ENCODE results near the gene DGKQ. TPM values are rescaled to one million over a fixed set of nuclear protein-coding genes. Genes with fewer than 3 reads are reported as not detected.

The DGKQ gene
- total and polyA plus RNA-seq, 9 of the 15 experiments (the other 6 are each of a cell fraction or from before 2014, with no cell fraction given) = 0.17 to 22.0 (median 5.6) TPM

- no peak for TF ChIP-seq SMAD3 (CRISPR knock-in tag; conservative IDR thresholded peaks at IDR 0.05)
- TF ChIP-seq ZNF197 (CRISPR knock-in tag; IDR thresholded peaks at IDR 0.05; ENCODE audit: low read depth) = no peak
- TF ChIP-seq CTCFL (IDR thresholded peaks at IDR 0.05; ENCODE audit: borderline replicate concordance, insufficient read depth, low read depth, low read length, poor library complexity, severe bottlenecking) = peak; percentile 78
- no peak for TF ChIP-seq CGGBP1 (CRISPR knock-in tag; IDR thresholded peaks at IDR 0.05)
- TF ChIP-seq RHOXF2B (CRISPR knock-in tag; conservative IDR thresholded peaks at IDR 0.05) = no peak
- no peak for TF ChIP-seq STAT5B (CRISPR knock-in tag; IDR thresholded peaks at IDR 0.05)
- no peak for TF ChIP-seq LARP7 (IDR thresholded peaks at IDR 0.05)
- TF ChIP-seq FUS (optimal IDR thresholded peaks at IDR 0.05; ENCODE audit: low read depth, low read length) = peak; percentile 87
- TF ChIP-seq ATF4 (CRISPR knock-in tag; IDR thresholded peaks at IDR 0.05) = no peak
- TF ChIP-seq BRD9 (IDR thresholded peaks at IDR 0.05; ENCODE audit: low read depth, partially characterized antibody) = no peak
- no peak for TF ChIP-seq RBM25 (IDR thresholded peaks at IDR 0.05; ENCODE audit: low read depth, low read length, severe bottlenecking)
- no peak for TF ChIP-seq CBFA2T3 (IDR thresholded peaks at IDR 0.05)
- TF ChIP-seq NFYB (IDR thresholded peaks at IDR 0.05; ENCODE audit: extremely low read depth, insufficient read length) = no peak
- TF ChIP-seq PBX2 (CRISPR knock-in tag; IDR thresholded peaks at IDR 0.05; ENCODE audit: low read depth) = 0 out of 2 replicates have a peak, but pooled peaks have one; percentile 19
- TF ChIP-seq PBX2 (tag; conservative IDR thresholded peaks at IDR 0.05; ENCODE audit: low read depth) = no peak
- no peak for TF ChIP-seq ZFP30 (CRISPR knock-in tag; IDR thresholded peaks at IDR 0.05; ENCODE audit: borderline replicate concordance)
- TF ChIP-seq ETS2 (tag; IDR thresholded peaks at IDR 0.05; ENCODE audit: borderline replicate concordance, poor library complexity, severe bottlenecking) = no peak
- no peak for TF ChIP-seq LEF1 (IDR thresholded peaks at IDR 0.05)
- TF ChIP-seq SMARCA4 (IDR thresholded peaks at IDR 0.05) = no peak
- TF ChIP-seq TAF1 (IDR thresholded peaks at IDR 0.05; ENCODE audit: control insufficient read depth, extremely low read depth, insufficient read depth, low read length, severe bottlenecking) = peak; percentile 82
- no peak for TF ChIP-seq BCOR (IDR thresholded peaks at IDR 0.05)
- TF ChIP-seq ZNF282 (CRISPR knock-in tag; IDR thresholded peaks at IDR 0.05) = peak; percentile 90; the same call in 1 of the 2 replicates
- TF ChIP-seq DDX20 (tag; IDR thresholded peaks at IDR 0.05; ENCODE audit: low read depth) = no peak
Measured at GRCh38 chr4:931960-932712, 41.2 kb downstream of the DGKQ start, which contains the start of the genes GAK and TMEM175 (continued).
